ENCODE measurements around the gene SDE2.

DNA sequence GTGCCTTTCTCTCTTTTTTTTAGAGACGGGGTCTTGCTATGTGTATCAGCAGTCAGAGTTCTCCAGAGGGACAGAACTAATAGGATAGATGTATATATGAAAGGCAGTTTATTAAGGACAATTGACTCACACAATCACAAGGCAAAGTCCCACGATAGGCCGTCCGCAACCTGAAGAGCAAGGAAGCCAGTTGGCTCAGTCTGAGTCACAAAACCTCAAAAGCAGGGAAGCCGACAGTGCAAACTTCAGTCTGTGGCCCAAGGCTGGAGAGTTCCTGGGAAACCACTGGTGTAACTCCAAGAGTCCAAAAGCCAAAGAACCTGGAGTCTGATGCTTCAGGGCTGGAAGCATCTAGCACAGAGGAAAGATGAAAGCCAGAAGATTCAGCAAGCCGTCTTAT lies 47.1 kb upstream of the SDE2 start:
- TF ChIP-seq CTCF (IDR thresholded peaks at IDR 0.05) (no peak), POLR2A (IDR thresholded peaks at IDR 0.05) (no peak)
